NOMO-1 treated with DMSO at 0.1 percent for 48 hours (cell line): ENCODE measurements around the gene HS1BP3.

ENCODE experiments used
- DNase-seq: peaks from one replicate; lab custom pipeline; 2025; ENCODE audit not compliant: unreplicated experiment; lab: John Stamatoyannopoulos, UW

Gene HS1BP3

DNA sequence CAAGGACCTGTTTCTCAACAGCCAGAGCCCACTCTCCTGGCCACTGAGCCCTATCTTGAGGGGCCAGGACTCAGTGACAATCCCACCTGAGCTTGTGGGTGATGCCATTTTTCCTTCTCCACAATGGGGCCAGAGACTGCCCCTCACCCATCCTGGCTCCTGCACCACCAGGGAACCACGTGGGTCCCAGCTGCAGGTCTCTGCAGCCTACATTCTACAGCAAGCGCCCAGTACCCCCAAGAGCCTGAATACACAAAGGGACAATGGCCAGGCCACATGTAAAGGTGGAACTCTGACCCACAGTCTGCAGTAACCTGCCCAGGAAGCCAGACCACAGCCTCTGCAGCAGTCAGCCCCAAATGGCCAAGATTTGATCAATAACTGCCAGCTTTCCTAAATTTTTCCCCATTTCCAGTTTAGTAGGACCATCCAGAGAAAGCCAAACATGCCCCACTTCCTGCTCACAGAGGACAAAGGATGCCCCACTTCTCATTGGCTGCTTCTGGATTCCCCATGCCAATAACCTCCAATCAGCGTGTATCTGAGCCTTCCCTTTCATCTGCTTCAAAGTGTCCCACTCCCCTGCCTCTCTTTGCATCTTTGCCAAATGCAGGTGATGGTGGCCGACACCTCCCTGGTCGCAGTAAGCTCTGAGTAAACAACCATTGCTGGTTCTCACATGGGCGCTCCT is 19.1 kb downstream of the HS1BP3 start:
- DNase-seq, result no peak

DNA sequence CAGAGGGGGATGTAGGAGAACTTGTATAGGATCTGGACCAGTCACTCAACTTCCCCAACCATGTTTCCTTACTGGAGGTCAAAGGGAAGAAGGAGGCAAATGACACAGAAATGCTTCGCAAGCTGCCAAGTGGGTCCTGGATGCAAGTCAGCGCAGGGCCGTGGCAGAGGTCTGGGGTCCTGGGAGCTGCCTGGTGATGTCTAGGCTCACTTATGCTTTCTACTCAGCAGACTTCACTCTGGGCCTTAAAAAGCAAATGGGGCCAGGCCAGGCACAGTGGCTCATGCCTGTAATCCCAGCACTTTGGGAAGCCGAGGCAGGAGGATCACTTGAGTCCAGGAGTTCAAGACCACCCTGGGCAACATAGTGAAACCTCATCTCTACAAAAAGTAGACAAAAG is 19.9 kb downstream of the HS1BP3 start:
- no peak for DNase-seq

DNA sequence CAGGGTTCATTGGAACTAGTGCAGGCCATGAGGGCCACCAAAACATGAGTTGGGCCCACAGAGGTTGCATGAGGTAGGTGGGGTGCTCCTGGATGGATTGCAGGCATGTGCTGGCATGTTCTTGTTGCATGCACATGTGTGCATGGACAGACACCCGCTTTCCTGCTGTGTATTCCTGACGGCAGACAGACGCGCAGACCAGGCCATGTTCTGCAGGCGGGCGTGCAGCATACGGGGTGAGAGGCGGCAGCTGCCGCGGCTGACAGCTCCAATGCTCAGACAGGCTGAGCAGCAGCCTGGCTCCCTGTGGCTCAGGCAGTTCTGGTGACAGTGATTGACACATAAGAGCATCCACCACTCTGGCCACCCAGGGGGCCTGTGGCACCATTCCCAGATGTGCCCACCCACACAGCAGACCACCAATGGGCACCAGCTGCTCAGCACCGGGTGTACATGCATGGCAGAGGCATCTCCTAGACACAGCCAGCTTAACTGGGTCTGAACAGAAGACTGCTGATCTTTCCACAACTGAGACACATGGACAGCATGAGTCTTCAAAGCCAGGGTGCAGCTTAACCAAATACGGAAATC is 21.2 kb downstream of the HS1BP3 start:
- no peak for DNase-seq

DNA sequence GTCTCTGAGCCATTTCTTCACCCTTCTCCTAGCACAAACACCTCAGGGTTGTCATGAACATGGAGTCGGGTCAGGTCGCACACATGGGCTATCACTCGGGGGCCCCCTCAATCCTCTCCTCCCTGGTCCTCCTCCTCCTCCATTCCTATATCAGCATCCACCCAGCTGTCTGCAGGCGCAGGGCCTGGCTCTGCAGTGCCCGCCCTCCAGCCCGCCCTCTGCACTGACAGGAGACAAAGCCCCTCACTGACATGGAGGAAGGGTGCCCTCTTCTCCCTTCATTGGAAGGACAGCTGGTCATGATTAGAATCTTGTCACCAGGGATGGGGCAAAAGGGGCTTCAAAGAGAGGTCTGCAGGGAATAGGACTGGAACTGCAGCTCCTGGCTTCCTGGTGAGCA is 21.7 kb downstream of the HS1BP3 start:
- DNase-seq, result no peak

DNA sequence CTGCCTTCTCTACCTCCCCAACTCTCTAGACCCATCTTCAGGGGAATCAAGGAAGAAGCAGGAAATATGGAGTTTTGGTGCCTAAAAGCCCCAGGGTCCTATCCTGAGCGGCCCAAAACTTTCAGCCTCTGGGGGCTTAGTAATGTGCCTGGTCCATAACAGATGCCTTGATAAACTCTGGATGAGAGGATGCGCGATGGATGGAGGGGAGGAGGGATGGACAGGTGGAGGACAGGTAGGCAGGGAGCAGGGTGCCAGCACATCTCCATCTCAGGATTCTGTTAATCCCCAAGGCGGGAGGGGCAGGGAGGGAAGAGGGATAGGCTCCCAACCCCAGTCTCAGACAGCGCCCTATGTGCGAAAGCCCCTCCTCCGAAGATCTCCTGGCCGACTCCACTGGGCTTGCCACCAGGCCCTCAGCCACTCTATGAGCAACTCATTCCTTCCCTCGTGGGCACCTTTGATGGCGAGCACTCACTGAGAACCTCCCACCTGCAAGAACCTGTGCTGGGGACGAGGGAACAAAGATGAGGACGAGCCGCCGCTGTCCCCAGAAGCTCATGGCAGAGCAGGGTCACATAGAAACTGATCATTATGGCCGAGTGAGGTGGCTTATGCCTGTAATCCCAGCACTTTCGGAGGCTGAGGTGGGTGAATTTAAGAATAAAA is 23.1 kb downstream of the HS1BP3 start:
- DNase-seq, result no peak

DNA sequence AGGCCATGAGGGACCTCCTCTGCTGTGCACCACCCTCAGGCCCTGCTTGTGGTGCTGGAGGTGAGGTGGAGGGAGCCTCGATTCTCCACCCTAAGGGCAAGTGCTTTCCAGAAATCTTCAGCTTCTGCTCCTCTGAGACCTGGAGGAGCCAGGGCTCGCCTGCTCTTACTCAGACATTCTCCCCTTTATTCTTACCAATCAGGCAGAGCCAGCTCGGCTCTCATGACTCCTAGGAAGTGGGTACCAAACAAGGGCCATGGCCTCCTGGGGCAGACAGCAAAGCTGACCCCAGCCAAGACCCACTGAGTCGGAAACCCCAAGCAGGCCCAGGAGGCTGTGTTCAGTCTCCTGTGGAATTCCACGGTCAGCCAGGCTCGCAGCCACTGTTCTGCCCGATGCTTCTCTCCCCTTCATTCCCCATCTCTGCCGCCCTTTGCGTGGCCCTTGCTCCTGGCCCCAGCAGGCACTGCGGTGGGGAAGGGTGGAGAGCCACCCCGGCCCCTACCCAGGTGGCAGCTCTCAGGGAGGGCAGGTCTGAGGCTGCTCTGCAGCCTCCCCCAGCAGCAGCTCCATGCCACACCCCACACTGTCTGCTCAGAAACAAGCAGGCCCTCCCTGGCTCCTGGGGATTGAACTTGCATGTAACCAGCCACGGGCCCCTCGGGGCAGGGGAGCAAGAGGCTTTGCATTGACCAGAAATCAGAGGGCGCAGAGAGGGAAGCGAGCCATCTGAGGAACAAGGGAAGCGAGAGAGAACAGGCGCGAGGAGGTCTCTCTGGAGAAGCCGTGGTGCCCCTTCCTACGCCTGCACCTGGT is 24.0 kb downstream of the HS1BP3 start:
- no peak for DNase-seq

DNA sequence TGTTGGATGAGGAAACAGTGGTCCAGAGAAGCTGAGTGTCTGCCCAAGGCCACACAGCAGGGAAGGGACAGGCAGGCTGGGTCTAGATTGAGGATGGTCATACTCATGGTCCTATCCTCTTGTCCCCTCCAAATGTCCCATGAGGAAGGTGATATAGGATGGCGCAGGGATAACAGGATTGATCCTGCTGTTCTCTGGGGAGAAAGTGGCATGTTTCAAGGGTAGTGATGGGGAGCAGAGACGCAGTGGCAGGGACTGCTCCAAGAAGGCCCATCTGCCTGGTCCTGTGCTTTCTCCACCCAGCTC is 24.6 kb downstream of the HS1BP3 start:
- DNase-seq, result no peak

DNA sequence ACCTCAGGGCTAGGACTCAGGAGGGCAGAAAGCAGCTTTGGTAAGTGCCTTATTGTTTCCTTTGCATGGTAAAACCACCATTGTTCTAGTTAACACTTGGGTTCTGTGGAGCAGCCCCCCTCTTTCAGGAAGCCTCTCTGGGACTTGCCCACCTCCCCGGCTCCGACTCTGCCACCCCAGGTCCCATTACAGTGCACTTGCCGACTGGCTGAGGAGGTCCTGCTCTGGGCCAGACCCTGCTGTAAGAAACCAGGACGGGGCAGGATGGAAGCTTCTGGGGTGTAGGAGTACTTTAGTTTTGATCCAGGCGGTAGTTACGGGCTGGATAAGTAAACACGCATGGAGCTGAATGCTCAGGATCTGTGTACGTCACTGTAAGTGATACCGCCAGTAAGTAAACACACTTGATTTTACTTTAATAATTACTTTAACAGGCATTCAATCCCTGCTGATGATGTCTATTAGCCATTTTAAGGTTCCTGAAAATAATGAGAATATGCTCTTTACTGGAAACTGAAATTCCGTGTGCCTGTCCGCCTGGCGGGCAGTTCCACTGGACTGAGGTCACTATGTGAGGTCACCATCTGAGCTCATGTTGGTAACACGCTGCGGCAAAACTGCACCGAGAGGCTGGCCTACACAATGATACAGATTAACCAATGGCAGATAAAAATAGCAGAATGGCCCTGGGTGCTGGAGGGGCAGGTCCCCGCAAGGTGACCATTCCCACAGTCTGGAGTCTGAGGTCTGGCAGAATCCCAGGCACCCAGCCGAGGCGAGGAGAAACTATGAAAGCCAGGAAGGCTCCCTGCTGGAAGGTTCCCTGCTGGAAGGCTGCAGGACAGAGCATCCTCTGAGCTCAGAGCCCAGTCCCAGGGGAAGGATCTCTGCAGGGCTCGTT is 25.2 kb downstream of the HS1BP3 start:
- DNase-seq, result no peak

DNA sequence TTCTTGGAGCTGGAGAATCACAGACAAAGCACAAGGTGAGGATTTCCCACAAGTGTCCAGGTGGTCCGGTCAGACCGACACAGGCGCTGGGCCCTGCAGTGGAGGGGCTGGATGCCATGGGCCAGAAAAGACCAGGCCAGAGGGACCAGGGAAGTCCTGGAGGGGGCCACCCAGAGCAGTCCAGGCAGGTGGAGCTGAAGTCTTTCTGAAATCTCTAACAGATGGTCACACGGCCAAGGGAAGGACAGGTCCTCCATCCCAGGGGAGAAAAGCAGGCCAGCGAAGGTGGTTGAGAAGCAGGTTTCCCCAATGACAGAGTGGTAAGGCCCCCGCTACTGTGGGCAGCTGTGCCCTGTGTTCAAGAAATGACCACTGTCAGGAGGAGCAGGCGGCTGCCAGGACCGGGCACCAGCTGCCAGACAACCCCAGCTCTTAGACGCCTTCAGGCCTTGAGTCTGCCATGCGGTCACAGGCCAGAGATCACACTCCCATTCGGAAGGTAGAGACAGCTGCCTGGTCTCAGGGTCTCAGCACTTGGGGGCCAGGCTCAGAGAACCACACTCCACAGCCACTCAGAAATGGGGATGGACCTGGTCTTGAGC is 25.9 kb downstream of the HS1BP3 start:
- DNase-seq, result no peak

DNA sequence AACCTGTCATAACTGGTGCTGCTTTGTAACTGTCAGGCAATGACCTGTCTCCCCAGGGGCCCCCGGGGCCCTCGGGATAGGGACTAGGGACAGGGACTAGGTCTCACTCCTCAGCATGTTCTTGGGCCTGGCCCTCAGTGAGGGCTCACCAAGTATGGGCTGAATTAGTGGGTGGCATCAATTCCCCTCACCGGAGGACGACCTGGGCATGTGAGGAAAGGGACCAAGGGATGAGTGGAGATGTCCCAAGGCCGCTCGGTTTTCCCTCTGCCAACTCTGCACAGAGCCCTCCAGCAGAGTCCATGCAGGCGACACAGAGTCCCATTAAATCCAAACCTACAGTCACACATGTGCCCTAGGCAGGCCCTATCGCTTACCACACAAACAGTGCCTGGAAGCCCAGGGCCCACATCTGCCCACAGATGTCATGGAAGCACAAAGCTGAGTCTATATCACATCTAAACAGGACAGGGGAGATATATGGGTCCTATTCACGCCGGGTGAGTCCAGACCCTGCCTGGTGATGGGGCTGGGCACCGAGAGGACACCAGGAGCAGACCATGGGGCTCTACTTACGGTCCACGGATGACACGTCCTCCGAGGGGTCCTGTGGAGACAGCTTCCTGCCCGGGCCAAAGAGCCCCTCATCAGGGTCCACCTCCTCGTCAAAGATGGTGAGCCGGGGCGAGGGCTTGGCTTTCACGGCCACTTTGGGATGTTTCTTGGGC is 26.6 kb downstream of the HS1BP3 start:
- DNase-seq, result no peak

DNA sequence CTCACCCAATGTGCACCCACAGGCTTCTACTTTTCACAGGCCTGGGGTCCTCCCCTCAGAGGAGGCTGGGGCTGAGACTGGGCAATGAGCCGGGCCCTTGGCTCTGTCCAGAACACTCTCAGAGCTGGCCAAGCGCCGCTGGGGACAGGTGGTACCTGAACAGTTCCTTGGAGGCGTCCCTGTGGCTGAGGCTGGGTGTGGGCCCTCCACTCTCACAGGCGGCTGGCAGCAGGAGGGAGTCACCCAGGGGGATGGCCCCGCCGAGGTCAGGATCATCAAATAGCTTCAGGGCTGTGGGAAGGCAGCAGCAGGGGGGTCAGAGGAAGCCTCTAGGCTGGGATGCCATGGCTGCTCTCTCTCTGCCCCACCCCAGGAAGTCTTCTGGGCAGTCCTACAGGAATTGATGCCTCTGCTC is 27.1 kb downstream of the HS1BP3 start:
- DNase-seq, result no peak

DNA sequence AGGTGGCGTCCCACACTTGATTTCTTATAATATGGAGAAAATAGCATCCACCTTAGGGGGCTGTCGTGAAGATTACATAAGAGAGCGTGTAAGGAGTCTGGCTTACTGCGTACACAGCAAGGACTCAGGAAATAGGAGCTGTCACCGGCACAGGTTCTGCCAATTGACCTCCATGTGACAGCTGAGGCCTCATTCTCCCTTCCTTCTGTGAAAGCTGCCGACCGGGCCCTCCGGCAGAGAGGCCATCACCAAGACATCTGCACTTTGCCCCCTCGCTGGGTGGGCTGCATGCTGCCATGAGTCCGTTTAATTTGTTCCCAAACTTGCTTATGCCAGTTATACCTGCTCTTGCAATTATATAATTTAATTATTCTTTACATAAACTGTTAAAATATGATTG is 27.7 kb downstream of the HS1BP3 start:
- no peak for DNase-seq

DNA sequence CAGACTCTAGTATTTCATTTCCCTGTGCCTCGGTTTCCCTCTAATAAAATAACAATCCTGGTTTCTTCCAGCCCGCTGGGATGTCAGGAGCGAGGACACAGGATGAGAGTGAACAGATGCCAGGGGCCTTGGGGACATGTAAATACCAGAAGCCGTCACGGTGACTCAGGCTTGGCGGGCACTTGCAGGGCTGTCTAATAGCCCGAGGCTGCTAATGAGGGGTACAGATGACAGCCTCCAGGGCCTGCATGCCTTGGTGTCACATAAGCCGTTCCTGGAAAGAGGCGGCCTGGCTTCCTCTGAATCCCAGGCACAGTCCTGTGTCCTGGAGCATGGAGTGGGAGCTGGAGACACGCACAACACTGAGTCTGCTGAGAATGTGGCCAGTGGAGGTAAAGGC is 28.2 kb downstream of the HS1BP3 start:
- no peak for DNase-seq

DNA sequence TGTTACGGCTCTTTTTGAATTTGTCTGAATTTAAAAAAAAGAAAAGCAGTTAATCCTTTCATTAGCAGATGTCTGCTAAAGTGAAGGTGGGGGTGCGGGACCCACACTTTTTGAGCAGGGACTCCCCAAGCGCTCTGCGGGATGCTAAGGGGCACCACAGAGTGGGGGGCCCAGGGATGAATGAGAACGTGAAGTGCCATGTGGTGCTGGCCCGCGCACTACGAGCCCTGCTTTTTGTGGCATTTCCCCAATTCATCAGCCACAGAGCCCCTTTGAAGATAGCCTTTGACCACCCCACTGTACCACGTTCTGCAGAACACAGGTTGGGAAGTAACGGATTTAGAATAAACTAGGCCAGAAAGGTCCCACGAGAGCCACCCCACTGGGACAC is 28.6 kb downstream of the HS1BP3 start:
- no peak for DNase-seq

DNA sequence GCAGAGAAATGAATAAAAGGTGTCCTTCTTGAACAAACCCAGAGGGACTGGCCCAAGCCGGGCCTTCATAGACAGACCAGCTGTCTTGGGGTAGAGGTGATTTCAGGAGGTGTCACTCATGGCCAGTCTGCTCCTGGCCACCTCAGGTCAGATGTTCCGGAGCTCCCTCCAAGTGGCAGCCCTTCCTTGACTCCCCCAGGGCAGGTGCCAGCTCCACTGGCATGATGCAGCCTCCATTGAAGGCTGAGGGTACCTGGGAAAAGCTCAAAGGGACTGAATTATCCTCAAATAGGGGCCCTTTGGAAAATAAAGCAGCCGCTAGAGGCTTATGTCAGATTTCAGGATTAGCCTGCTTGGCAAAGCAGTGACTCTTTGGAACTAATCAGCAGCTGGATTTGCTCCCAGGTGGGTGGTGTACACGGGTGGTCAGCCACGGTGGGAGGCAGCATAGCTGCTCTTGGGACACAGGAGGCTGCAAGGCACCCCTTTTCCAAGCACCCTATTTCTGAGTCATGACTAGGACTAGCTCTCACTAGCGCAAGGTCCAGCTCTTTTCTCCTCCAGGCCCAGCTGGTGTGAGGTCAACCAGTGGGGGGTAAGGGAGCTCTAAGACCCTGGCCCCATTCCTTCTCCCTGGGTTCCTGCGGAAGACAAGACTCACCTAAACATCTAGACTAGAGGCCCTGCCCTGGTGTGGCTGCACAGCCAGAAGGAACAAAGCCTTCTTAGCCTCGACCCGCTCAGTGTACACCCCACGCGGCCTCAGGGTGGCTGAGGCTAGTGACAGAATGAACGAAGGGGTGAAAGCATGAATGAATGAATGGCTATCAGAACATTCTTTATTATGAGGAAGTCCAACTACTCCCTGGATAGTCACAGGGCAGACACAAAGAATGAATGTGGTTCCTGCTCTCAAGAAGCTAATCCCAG is 29.3 kb downstream of the HS1BP3 start:
- DNase-seq, result no peak

DNA sequence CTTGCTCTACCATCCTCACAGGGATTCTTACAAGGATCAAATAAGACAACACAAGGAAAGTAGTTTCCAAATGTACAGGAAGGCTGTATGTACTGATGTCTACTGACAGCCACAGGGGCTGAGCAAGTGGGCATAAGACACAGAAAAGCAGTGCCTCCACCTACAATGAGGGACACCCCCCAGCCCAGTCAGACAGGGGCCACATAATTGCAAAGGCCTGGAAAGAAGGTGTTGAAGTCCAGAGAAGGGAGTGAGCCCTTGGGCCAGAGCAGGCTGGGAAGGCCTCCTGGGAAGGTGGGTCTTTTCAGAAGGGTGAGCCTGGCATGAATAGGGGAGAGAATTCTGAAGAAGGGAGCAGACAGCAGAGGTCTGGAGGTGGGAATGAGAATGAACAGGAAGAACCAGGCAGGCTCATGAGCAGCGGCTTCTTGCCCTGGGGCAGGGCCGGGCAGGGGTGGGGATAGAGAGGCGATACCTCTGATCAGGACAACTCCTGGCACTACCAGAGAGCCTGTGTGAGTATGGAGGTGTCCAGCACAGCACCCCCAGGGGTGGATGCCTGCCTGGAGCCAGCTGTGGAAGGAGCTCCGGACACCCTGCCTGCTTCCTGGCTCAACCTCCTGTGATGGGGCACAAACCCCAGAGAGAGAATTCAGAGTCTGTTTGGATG is 30.1 kb downstream of the HS1BP3 start:
- no peak for DNase-seq

DNA sequence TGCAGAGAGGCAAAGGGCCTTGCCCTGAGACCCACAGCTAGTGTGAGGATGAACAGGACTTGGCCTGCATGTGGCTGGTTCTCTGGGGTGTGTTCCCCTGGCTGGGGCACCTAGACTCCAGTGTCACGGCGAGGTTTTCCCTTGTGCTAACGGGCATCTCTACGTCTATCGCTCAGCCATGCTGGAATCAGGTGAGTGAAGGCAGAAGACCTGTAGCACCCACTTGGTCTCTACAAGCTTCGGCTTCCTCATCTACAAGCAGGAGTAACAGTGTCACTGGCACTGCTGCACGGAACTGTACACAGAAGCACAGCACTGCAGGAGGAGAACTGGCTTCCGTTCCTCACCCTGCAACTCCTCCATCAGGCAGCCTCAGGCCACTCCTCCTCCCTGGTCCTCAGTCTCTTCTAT is 30.6 kb downstream of the HS1BP3 start:
- DNase-seq, result no peak

DNA sequence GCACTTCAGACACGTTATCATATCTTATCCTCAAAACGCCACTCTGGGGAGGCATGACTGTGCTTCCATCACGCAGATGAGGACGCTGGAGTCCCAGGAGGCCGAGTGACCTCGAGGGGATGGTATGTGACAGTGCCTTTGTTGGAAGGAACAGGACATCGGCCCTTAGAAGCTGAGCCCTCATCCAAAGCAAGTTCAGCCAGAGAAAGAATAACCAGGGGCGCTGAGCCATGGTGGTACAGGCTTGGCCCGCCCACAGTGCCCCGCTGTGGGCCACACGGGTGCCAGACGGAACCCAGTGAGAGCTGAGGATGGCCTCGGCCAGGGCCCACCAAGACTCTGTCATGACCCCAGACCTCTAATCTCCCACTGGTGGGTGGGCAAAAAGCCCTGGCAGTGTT is 31.3 kb downstream of the HS1BP3 start:
- DNase-seq, result no peak
